ENCODE results near the gene SYT2. TPM values are rescaled to one million over a fixed set of nuclear protein-coding genes. Genes with fewer than 3 reads are reported as not detected.
"Not testable (repeated sequence)": the region's sequence is repeated elsewhere in the genome, so short reads cannot be mapped to it uniquely, and the experiment has no call there.

SYT2 gene
- not detected in 2 replicates for total RNA-seq

GRCh38 chr1:202710070-202711045 is at the start of gene SYT2:
TSS of gene SYT2 (minus strand) at chr1:202710454. CDS start at chr1:202605772, 104,682 bp downstream.
- H3K4me1 Mint-ChIP-seq (ENCODE audit: low read depth), result no peaks in the 10 kb centered on the region
- peaks cover 77% of the 10 kb centered on the region for H3K27me3 Mint-ChIP-seq (ENCODE audit: low read depth)
- H3K27ac Mint-ChIP-seq, result no peak within 1 kb of the TSS
- no peak within 1 kb of the TSS for H3K4me3 Mint-ChIP-seq (ENCODE audit: low read depth)
- DNase-seq (ENCODE audit: low spot score), result no peak
- intact Hi-C loops (cut with micrococcal nuclease), result no loop called here
- no peaks in the 10 kb centered on the region for H3K36me3 Mint-ChIP-seq (ENCODE audit: low read depth)
- H3K9me3 Mint-ChIP-seq, result no peaks in the 10 kb centered on the region

- intact Hi-C loops (cut with micrococcal nuclease), result no loop called here
- Mint-ChIP-seq H3K9me3 (no peaks in the 10 kb centered on the region), H3K36me3 (ENCODE audit: low read depth) (peaks cover 78% of the 10 kb centered on the region), H3K4me1 (ENCODE audit: low read depth) (no peaks in the 10 kb centered on the region), H3K27ac (no peak overlapping the region), H3K27me3 (ENCODE audit: low read depth) (no peaks in the 10 kb centered on the region), H3K4me3 (ENCODE audit: low read depth) (no peak overlapping the region)
- DNase-seq (ENCODE audit: low spot score), result no peak
Measured at GRCh38 chr1:202756391-202756790, 46.1 kb upstream of the SYT2 start.

- Mint-ChIP-seq H3K36me3 (ENCODE audit: low read depth) (peaks cover 80% of the 10 kb centered on the region), H3K27me3 (ENCODE audit: low read depth) (no peaks in the 10 kb centered on the region), H3K27ac (no peak overlapping the region), H3K9me3 (no peaks in the 10 kb centered on the region), H3K4me1 (ENCODE audit: low read depth) (no peaks in the 10 kb centered on the region), H3K4me3 (ENCODE audit: low read depth) (no peak overlapping the region)
- intact Hi-C loops (cut with micrococcal nuclease), result no loop called here
- DNase-seq (ENCODE audit: low spot score), result no peak
Measured at GRCh38 chr1:202754293-202754692, 44.0 kb upstream of the SYT2 start.

DNA sequence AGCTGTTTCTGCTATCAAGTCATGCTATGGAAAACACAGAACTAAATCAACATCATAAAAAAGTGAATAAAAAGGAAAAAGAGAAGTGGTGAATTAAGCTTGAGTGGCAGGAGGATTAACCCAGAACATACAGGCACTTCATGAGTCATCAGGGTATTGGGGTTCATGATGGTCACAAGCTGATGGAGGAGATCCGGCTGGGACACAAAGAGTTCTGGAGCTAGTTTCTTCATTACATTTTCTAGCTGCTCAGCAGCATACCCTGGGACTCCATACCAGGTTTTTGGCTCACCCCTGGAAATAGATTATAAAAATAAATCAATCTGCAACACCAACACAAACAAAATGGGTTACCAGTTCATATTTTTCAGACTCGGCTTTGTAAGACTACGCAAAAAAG is 42.5 kb upstream of the SYT2 start:
- Mint-ChIP-seq H3K27me3 (ENCODE audit: low read depth) (no peaks in the 10 kb centered on the region), H3K4me1 (ENCODE audit: low read depth) (no peaks in the 10 kb centered on the region), H3K4me3 (ENCODE audit: low read depth) (no peak overlapping the region), H3K27ac (no peak overlapping the region), H3K9me3 (no peaks in the 10 kb centered on the region), H3K36me3 (ENCODE audit: low read depth) (peaks cover 84% of the 10 kb centered on the region)
- intact Hi-C loops (cut with micrococcal nuclease), result no loop called here
- no peak for DNase-seq (ENCODE audit: low spot score)

DNA sequence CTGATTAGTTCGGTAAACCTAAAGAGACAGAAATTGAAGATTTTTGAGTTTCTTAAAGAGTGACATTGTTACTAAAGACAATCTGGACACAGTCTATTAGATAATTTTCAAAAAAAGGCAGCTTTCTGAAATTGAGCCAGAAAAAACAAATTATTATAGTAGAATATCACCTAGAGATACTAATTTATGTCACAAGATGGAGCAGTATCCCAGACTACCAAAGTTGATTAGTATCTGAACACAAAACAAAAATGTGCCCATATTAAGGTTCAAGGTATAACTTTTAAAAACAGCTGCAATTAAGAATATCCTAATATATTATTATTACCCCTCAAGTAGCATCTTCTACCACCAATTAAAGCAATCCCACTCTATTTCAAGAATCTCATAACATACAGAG is 40.5 kb upstream of the SYT2 start:
- H3K36me3 Mint-ChIP-seq (ENCODE audit: low read depth), result peaks cover 81% of the 10 kb centered on the region
- no peaks in the 10 kb centered on the region for H3K4me1 Mint-ChIP-seq (ENCODE audit: low read depth)
- intact Hi-C loops (cut with micrococcal nuclease), result loop anchor here (2.0 kb wide), 1 partner anchor 102 kb away; no protein-coding TSS in a partner anchor
- H3K27me3 Mint-ChIP-seq (ENCODE audit: low read depth), result no peaks in the 10 kb centered on the region
- DNase-seq (ENCODE audit: low spot score), result no peak
- no peak overlapping the region for H3K27ac Mint-ChIP-seq
- no peaks in the 10 kb centered on the region for H3K9me3 Mint-ChIP-seq
- H3K4me3 Mint-ChIP-seq (ENCODE audit: low read depth), result no peak overlapping the region

DNA sequence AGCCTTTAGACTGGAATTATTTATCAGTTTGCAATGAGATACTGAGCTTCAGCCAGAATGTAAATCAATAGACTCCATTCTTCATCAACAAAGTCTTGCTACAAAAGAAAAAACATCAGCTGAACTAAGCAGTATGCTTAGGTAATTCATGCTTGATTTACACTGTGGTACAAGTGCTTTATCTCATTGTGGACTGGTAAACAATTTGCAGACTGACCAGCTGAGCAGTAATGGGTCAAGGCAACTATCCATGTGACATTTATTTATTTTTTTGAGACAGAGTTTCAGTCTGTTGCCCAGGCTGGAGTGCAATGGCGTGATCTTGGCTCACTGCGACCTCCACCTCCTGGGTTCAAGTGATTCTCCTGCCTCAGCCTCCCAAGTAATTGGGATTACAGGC is 39.8 kb upstream of the SYT2 start:
- H3K4me1 Mint-ChIP-seq (ENCODE audit: low read depth), result no peaks in the 10 kb centered on the region
- peaks cover 81% of the 10 kb centered on the region for H3K36me3 Mint-ChIP-seq (ENCODE audit: low read depth)
- DNase-seq (ENCODE audit: low spot score), result no peak
- peaks cover under 1% of the 10 kb centered on the region for H3K9me3 Mint-ChIP-seq
- intact Hi-C loops (cut with micrococcal nuclease), result loop anchor here (2.0 kb wide), 1 partner anchor 103 kb away; no protein-coding TSS in a partner anchor
- H3K4me3 Mint-ChIP-seq (ENCODE audit: low read depth), result no peak overlapping the region
- no peaks in the 10 kb centered on the region for H3K27me3 Mint-ChIP-seq (ENCODE audit: low read depth)
- H3K27ac Mint-ChIP-seq, result no peak overlapping the region

DNA sequence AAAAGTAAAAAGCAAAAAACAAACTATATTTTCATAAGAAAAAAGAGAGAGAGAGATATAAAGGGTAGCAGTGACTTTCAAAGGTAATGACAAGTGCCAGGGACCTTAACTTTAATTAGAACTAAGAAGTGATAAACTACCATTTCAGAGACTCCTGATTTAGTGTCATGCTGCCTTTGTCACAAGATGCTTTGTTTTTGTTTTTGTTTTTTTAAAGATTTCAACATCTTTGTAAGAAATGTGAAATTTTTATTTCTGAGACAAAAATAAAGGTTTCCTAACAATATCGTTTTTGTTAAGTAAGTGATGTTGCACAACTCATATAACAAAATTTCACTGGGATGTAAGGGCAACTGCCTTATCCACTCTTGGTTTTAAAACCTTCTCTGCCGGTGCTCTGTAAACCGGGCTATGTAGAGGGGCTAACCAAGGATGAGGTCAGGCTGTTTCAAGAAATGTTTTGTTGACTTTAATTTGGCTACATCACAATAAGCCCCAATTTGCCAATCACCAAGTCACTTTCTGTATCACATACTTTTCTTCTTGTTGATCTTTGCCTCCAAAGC is 35.2 kb upstream of the SYT2 start:
- peaks cover 5% of the 10 kb centered on the region for H3K9me3 Mint-ChIP-seq

DNA sequence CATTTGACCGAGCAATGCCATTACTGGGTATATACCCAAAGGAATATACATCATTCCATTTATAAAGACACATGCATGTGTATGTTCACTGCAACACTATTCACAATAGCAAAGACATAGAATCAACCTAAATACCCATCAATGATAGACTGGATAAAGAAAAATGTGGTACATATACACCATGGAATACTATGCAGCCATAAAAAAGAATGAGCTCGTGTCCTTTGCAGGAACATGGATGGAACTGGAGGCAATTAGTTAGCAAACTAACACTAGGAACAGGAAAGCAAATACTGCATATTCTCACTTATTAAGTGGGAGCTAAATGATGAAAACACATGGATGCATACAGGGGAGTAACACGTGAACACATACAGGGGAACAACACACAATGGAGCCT is 34.5 kb upstream of the SYT2 start:
- H3K4me1 Mint-ChIP-seq (ENCODE audit: low read depth); H3K9me3 Mint-ChIP-seq; intact Hi-C loops (cut with micrococcal nuclease); H3K27ac Mint-ChIP-seq; H3K27me3 Mint-ChIP-seq (ENCODE audit: low read depth); DNase-seq (ENCODE audit: low spot score); H3K4me3 Mint-ChIP-seq (ENCODE audit: low read depth): not testable (repeated sequence)
- peaks cover 82% of the 10 kb centered on the region for H3K36me3 Mint-ChIP-seq (ENCODE audit: low read depth)

More for the DNA sequence above, 35.2 kb upstream of the SYT2 start:
- Mint-ChIP-seq H3K4me1 (ENCODE audit: low read depth) (no peaks in the 10 kb centered on the region), H3K27me3 (ENCODE audit: low read depth) (no peaks in the 10 kb centered on the region), H3K4me3 (ENCODE audit: low read depth) (no peak overlapping the region), H3K36me3 (ENCODE audit: low read depth) (peaks cover 84% of the 10 kb centered on the region), H3K27ac (no peak overlapping the region)
- intact Hi-C loops (cut with micrococcal nuclease), result no loop called here
- no peak for DNase-seq (ENCODE audit: low spot score)

- no peak for DNase-seq (ENCODE audit: low spot score)
- intact Hi-C loops (cut with micrococcal nuclease), result no loop called here
- no peaks in the 10 kb centered on the region for H3K27me3 Mint-ChIP-seq (ENCODE audit: low read depth)
- H3K4me1 Mint-ChIP-seq (ENCODE audit: low read depth), result no peaks in the 10 kb centered on the region
- no peak overlapping the region for H3K27ac Mint-ChIP-seq
- no peak overlapping the region for H3K4me3 Mint-ChIP-seq (ENCODE audit: low read depth)
- H3K36me3 Mint-ChIP-seq (ENCODE audit: low read depth), result peaks cover 80% of the 10 kb centered on the region
- H3K9me3 Mint-ChIP-seq, result peaks cover 5% of the 10 kb centered on the region
Measured at GRCh38 chr1:202742496-202742895, 32.2 kb upstream of the SYT2 start.

GRCh38 chr1:202733251-202733650 is 23.0 kb upstream of the SYT2 start:
- H3K4me1 Mint-ChIP-seq (ENCODE audit: low read depth), result no peaks in the 10 kb centered on the region
- H3K36me3 Mint-ChIP-seq (ENCODE audit: low read depth), result peaks cover 87% of the 10 kb centered on the region
- intact Hi-C loops (cut with micrococcal nuclease), result no loop called here

DNA sequence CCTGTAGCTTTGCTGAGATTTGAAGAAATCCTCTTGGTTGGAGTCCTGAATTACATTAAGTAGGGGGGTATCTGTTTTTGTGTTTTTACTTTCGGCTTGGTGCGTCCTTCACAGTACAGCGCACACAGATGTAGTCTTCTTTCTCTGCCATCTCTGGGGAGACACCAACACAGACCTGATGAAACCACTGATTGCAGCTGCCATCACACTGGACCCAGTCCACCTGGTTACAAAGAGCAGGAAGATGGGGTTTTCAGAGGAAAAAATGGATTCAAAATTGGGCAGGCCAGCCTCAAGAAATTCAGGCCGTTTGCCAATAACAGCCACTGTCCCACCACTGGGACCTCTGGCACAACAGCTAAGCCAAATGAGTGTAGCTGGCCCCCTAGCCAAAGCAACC is 18.7 kb upstream of the SYT2 start:
- Mint-ChIP-seq H3K27ac (no peak overlapping the region), H3K9me3 (no peaks in the 10 kb centered on the region), H3K36me3 (ENCODE audit: low read depth) (peaks cover 76% of the 10 kb centered on the region), H3K27me3 (ENCODE audit: low read depth) (no peaks in the 10 kb centered on the region), H3K4me1 (ENCODE audit: low read depth) (no peaks in the 10 kb centered on the region), H3K4me3 (ENCODE audit: low read depth) (no peak overlapping the region)
- DNase-seq (ENCODE audit: low spot score), result no peak
- intact Hi-C loops (cut with micrococcal nuclease), result no loop called here

More at GRCh38 chr1:202733251-202733650, 23.0 kb upstream of the SYT2 start:
- no peak overlapping the region for H3K4me3 Mint-ChIP-seq (ENCODE audit: low read depth)
- H3K27ac Mint-ChIP-seq, result no peak overlapping the region
- H3K27me3 Mint-ChIP-seq (ENCODE audit: low read depth), result no peaks in the 10 kb centered on the region
- no peak for DNase-seq (ENCODE audit: low spot score)
- H3K9me3 Mint-ChIP-seq, result no peaks in the 10 kb centered on the region

- Mint-ChIP-seq H3K4me1 (ENCODE audit: low read depth) (no peaks in the 10 kb centered on the region), H3K4me3 (ENCODE audit: low read depth) (no peak overlapping the region), H3K9me3 (no peaks in the 10 kb centered on the region), H3K27ac (no peak overlapping the region), H3K27me3 (ENCODE audit: low read depth) (no peaks in the 10 kb centered on the region), H3K36me3 (ENCODE audit: low read depth) (peaks cover 43% of the 10 kb centered on the region)
- intact Hi-C loops (cut with micrococcal nuclease), result no loop called here
- no peak for DNase-seq (ENCODE audit: low spot score)
Measured at GRCh38 chr1:202725526-202725925, 15.3 kb upstream of the SYT2 start.

DNA sequence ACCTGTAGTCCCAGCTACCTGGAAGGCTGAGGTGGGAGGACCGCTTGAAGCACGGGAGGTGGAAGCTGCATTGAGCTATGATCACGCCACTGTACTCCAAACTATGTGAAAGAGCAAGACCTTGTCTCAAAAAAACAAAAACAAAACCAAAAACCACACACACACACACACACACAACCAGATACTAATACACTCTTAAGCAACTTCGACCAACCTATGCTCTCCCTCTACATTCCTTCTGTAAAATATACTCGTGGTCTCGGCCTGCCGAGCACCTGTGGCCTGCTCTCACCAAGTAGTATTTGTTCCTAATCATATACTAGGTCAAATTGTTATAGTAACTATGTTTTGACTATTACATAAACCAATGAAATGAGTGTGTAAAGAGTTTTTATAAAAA is 13.5 kb upstream of the SYT2 start:
- Mint-ChIP-seq H3K36me3 (ENCODE audit: low read depth) (peaks cover 25% of the 10 kb centered on the region), H3K27ac (no peak overlapping the region), H3K4me1 (ENCODE audit: low read depth) (no peaks in the 10 kb centered on the region), H3K4me3 (ENCODE audit: low read depth) (no peak overlapping the region), H3K9me3 (no peaks in the 10 kb centered on the region), H3K27me3 (ENCODE audit: low read depth) (peaks cover 6% of the 10 kb centered on the region)
- intact Hi-C loops (cut with micrococcal nuclease), result no loop called here
- DNase-seq (ENCODE audit: low spot score), result no peak

All from activated T-helper 2 cell treated with anti-CD3 and anti-CD28 coated beads, Interferon-gamma antibody, Interleukin-2, Interleukin-4, amounts not matched to agents 10 μg/mL and 5 μg/mL and 100 μg/mL, durations not matched to agents 14 hours and 24 hours and 36 hours (primary cell).